Mucosa of descending colon (tissue), 3 donors: ENCODE results near the gene IL17RC. TPM values are rescaled to one million over a fixed set of nuclear protein-coding genes. Genes with fewer than 3 reads are reported as not detected.
"Not testable (repeated sequence)": the region's sequence is repeated elsewhere in the genome, so short reads cannot be mapped to it uniquely, and the experiment has no call there.

Experiments used
- ATAC-seq: fragments of 200-7000 bp; cut with Tn5 transposase; one replicate; pipeline ENCODE4 v1.9.1; 2020; ENCODE audit warnings: mild to moderate bottlenecking, moderate library complexity
- DNase-seq, 3 donors: peaks; one replicate each; pipeline ENCODE4 v3.0.0-alpha.2; 2020
- H3K36me3 ChIP-seq: fragments of 200-600 bp; one replicate; pipeline ENCODE4 v1.8.0; 2021; ENCODE audit warnings: low read depth, mild to moderate bottlenecking
- H3K4me1 ChIP-seq: fragments of 200-600 bp; one replicate; pipeline ENCODE4 v1.8.0; 2021; ENCODE audit warnings: low read depth, mild to moderate bottlenecking
- H3K4me3 ChIP-seq: fragments of 200-600 bp; one replicate; pipeline ENCODE4 v1.8.0; 2021; ENCODE audit warnings: mild to moderate bottlenecking
- H3K9me3 ChIP-seq: fragments of 200-600 bp; one replicate; pipeline ENCODE4 v1.8.0; 2021; ENCODE audit warnings: mild to moderate bottlenecking
- CTCF ChIP-seq: fragments of 200-600 bp; IDR thresholded peaks from one replicate; pipeline ENCODE4 v1.8.0; 2022; ENCODE audit warnings: antibody characterized with exemption, mild to moderate bottlenecking
- intact Hi-C, 2 donors: fragments of 100-400 bp; cut with DNase I in 1 of 2; cut with micrococcal nuclease in 1 of 2; formaldehyde crosslinking; loops; one replicate each; pipeline versions ENCODE4 v1.11.0 to v1.11.1; 2022; cut with DNase I, micrococcal nuclease
- long read RNA-seq, 2 donors: library from polyadenylated mRNA; unstranded; transcript quantifications; one replicate each; pipeline ENCODE4 v2.0.0, GENCODE V29; 2019 to 2021
- total RNA-seq, 3 donors: library from RNA; stranded (reverse); fragmentation: NEBNext Ultra II Directional in 2 of 3; extraction: Animal tissue kit (Norgen Biotek cat#: 25700) in 2 of 3; gene quantifications; one replicate each; pipeline versions ENCODE4 v1.2.1 to v1.2.4, GENCODE V29; 2021 to 2023
- donor health status: DM: no; HTN: no; CAD: no; lungs with moderate emphysema.
- donor health status: DM: no; HTN: no; CAD: no.
- donor health status: DM: no; HTN: yes; CAD: no.

Gene IL17RC
- 10 to 100 TPM; 36.1 to 45.6 (median 44.0) TPM for total RNA-seq
- long read RNA-seq, donor 1, transcript IL17RC-202 (18 exons, 2,388 nt): major isoform, 7 of 62 reads
- long read RNA-seq, donor 1, transcript IL17RC-219 (17 exons, 2,547 nt): minor isoform, 5 of 62 reads
- long read RNA-seq, donor 1, partial matches to known transcripts: 9 of 62 reads
- long read RNA-seq, donor 1, other reads (novel, unspliced or antisense): 39 of 62 reads
- long read RNA-seq, donor 2, partial matches to known transcripts: 1 of 11 reads
- long read RNA-seq, donor 2, other reads (novel, unspliced or antisense): 8 of 11 reads

GRCh38 chr3:9916734-9917680 is at the start of gene IL17RC:
Gene IL17RC (plus strand): TSS chr3:9917098. CDS start chr3:9917316, 218 bp downstream.
- H3K9me3 ChIP-seq: no peaks in the 10 kb centered on the region
- H3K4me3 ChIP-seq: peak within 1 kb of the TSS; percentile 32
- intact Hi-C loops: no loop called here
- TF ChIP-seq CTCF: no peak
- ATAC-seq (peak; percentile 89), DNase-seq (peak; percentile 90 to 93 (median 91))
- H3K4me1 ChIP-seq: peaks cover 35% of the 10 kb centered on the region
- peaks cover 3% of the 10 kb centered on the region for H3K36me3 ChIP-seq

- intact Hi-C loops: no loop called here
- DNase-seq (no peak), ATAC-seq (no peak)
- H3K4me1 ChIP-seq: peaks cover 12% of the 10 kb centered on the region
- H3K36me3 ChIP-seq: no peaks in the 10 kb centered on the region
- no peak for TF ChIP-seq CTCF
- no peak overlapping the region for H3K4me3 ChIP-seq
- no peaks in the 10 kb centered on the region for H3K9me3 ChIP-seq
These were observed 49.8 kb upstream of the IL17RC start for GRCh38 chr3:9867106-9867505.

- no peak for TF ChIP-seq CTCF
- Histone ChIP-seq H3K9me3 (no peaks in the 10 kb centered on the region), H3K36me3 (no peaks in the 10 kb centered on the region), H3K4me1 (no peaks in the 10 kb centered on the region), H3K4me3 (no peak overlapping the region)
- no peak for ATAC-seq
- no peak for DNase-seq
- intact Hi-C loops: no loop called here
These were observed 46.9 kb upstream of the IL17RC start for GRCh38 chr3:9869955-9870354.

GRCh38 chr3:9870978-9871377 is 45.9 kb upstream of the IL17RC start:
- Histone ChIP-seq H3K4me3 (no peak overlapping the region), H3K4me1 (no peaks in the 10 kb centered on the region), H3K36me3 (no peaks in the 10 kb centered on the region), H3K9me3 (no peaks in the 10 kb centered on the region)
- TF ChIP-seq CTCF: no peak
- DNase-seq (no peak), ATAC-seq (no peak)
- intact Hi-C loops: no loop called here

- intact Hi-C loops, H3K4me3 ChIP-seq, ATAC-seq, H3K9me3 ChIP-seq, DNase-seq, H3K4me1 ChIP-seq, H3K36me3 ChIP-seq: not testable (repeated sequence)
These were observed 44.8 kb upstream of the IL17RC start for GRCh38 chr3:9872067-9872466.

GRCh38 chr3:9875448-9875847 is 41.5 kb upstream of the IL17RC start:
- no peaks in the 10 kb centered on the region for H3K9me3 ChIP-seq
- DNase-seq (no peak), ATAC-seq (no peak)
- no peaks in the 10 kb centered on the region for H3K4me1 ChIP-seq
- TF ChIP-seq CTCF: no peak
- no peak overlapping the region for H3K4me3 ChIP-seq
- H3K36me3 ChIP-seq: no peaks in the 10 kb centered on the region
- intact Hi-C loops: no loop called here

- H3K9me3 ChIP-seq, H3K36me3 ChIP-seq, intact Hi-C loops, ATAC-seq, H3K4me3 ChIP-seq, H3K4me1 ChIP-seq, DNase-seq: not testable (repeated sequence)
These were observed 40.6 kb upstream of the IL17RC start for GRCh38 chr3:9876255-9876654.
